RWPE1 (cell line): ENCODE data around the gene ANKRD11.
"Not testable (repeated sequence)": the region's sequence is repeated elsewhere in the genome, so short reads cannot be mapped to it uniquely, and the experiment has no call there.

ENCODE experiments used
- CTCF ChIA-PET: fragments of 350-600 bp; sonication (Branson Sonifier 250); formaldehyde crosslinking; extraction: SDS; loops from one replicate; lab custom pipeline; 2021; lab: Yijun Ruan, JAX
- POLR2A ChIA-PET: fragments of 400-600 bp; formaldehyde crosslinking; extraction: SDS; loops from one replicate; lab custom pipeline; 2020; ENCODE audit warnings: antibody characterized with exemption; ENCODE audit not compliant: low non-redundant PET; lab: Yijun Ruan, JAX
- DNase-seq: peaks from one replicate; pipeline ENCODE4 v3.0.0; 2012; ENCODE audit warnings: low spot score
- H3K27ac ChIP-seq: fragments of 450-650 bp; 2 replicates; pipeline ENCODE4 v1.5.1; 2017
- TF ChIP-seq, protein P1 (sequence below): fragments of 450-650 bp; conservative IDR thresholded peaks from 2 replicates; pipeline ENCODE4 v1.5.1; 2017; ENCODE audit warnings: low read depth, mild to moderate bottlenecking

The ANKRD11 gene

DNA sequence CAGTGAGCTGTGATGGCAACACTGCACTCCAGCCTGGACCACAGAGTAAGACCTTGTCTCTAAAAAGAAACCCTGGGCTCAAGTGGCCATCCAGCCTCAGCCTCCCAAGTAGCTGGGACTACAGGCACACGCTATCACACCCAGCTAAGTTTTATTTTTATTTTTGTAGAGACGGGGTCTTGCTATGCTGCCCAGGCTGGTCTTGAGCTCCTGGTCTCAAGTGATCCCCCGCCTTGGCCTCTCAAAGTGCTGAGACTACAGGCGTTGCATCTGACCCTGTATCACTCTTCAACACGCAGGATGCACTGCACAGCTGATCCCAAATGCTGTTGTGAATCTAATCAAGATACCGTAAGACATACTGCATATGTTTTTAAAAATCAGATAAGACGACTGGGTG, 23.0 kb downstream of the ANKRD11 start:
- no peak for DNase-seq
- ChIA-PET CTCF (interaction anchor here (0.7 kb wide), 1 partner anchor 181 kb away, joined by 3 read pairs; no protein-coding TSS in a partner anchor), POLR2A (no interaction called here)
- peak overlapping the region; percentile 30; the same call in 1 of the 2 replicates for H3K27ac ChIP-seq
- TF ChIP-seq, protein P1, sequence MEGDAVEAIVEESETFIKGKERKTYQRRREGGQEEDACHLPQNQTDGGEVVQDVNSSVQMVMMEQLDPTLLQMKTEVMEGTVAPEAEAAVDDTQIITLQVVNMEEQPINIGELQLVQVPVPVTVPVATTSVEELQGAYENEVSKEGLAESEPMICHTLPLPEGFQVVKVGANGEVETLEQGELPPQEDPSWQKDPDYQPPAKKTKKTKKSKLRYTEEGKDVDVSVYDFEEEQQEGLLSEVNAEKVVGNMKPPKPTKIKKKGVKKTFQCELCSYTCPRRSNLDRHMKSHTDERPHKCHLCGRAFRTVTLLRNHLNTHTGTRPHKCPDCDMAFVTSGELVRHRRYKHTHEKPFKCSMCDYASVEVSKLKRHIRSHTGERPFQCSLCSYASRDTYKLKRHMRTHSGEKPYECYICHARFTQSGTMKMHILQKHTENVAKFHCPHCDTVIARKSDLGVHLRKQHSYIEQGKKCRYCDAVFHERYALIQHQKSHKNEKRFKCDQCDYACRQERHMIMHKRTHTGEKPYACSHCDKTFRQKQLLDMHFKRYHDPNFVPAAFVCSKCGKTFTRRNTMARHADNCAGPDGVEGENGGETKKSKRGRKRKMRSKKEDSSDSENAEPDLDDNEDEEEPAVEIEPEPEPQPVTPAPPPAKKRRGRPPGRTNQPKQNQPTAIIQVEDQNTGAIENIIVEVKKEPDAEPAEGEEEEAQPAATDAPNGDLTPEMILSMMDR, result no peak

DNA sequence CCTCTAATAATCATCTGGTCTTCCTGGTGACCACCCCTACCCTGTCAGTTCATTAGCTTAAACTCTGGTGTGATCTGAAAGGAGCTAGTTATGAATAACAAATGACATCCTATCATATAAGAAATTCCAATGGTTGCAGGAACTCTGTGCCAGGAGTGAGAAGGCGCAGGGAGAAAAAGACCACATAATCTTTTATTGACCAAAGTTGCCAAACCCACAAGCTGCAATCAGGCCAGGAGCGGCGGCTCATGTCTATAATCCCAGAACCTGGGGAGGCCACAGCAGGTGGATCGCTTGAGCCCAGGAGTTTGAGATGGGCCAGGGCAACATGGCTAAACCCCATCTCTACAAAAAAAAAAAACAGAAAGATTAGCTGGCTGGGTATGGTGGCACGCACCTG, 23.4 kb downstream of the ANKRD11 start:
- ChIA-PET POLR2A (no interaction called here), CTCF (no interaction called here)
- H3K27ac ChIP-seq, result peak overlapping the region; percentile 30; the same call in 1 of the 2 replicates
- TF ChIP-seq, protein P1, result no peak
- DNase-seq, result no peak

DNA sequence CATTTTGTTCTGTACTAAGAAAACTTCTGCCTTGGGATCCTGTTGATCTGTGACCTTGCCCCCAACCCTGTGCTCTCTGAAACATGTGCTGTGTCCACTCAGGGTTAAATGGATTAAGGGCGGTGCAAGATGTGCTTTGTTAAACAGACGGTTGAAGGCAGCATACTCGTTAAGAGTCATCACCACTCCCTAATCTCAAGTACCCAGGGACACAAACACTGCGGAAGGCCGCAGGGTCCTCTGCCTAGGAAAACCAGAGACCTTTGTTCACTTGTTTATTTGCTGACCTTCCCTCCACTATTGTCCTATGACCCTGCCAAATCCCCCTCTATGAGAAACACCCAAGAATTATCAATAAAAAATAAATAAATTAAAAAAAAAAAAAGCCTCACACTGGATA, 27.0 kb downstream of the ANKRD11 start:
- CTCF ChIA-PET, POLR2A ChIA-PET, H3K27ac ChIP-seq, DNase-seq: not testable (repeated sequence)

DNA sequence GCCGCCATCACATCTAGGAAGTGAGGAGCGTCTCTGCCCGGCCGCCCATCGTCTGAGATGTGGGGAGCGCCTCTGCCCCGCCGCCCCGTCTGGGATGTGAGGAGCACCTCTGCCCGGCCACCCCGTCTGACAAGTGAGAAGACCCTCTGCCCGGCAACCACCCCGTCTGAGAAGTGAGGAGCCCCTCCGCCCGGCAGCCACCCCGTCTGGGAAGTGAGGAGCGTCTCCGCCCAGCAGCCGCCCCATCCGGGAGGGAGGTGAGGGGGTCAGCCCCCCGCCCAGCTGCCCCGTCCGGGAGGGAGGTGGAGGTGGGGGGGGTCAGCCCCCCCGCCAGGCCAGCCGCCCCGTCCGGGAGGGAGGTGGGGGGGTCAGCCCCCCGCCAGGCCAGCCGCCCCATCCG, 27.7 kb downstream of the ANKRD11 start:
- DNase-seq, CTCF ChIA-PET, H3K27ac ChIP-seq, POLR2A ChIA-PET: not testable (repeated sequence)

DNA sequence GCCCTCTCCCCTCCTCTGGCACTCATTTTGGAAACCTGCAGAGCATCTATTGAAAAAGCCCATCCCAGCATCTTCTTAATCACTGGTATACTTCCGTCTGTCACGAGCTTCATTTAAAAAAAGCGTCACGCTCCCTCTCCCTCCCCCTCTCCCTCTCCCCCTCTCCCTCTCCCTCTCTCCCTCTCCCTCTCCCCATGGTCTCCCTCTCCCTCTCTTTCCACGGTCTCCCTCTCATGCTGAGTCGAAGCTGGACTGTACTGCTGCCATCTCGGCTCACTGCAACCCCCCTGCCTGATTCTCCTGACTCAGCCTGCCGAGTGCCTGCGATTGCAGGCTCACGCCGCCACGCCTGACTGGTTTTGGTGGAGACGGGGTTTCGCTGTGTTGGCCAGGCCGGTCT, 28.5 kb downstream of the ANKRD11 start:
- CTCF ChIA-PET, result interaction anchor here (0.6 to 0.8 kb wide), 2 partner anchors 11 to 33 kb away, joined by 3 read pairs; no protein-coding TSS in a partner anchor
- H3K27ac ChIP-seq, result peak overlapping the region; percentile 44
- POLR2A ChIA-PET, DNase-seq: not testable (repeated sequence)

DNA sequence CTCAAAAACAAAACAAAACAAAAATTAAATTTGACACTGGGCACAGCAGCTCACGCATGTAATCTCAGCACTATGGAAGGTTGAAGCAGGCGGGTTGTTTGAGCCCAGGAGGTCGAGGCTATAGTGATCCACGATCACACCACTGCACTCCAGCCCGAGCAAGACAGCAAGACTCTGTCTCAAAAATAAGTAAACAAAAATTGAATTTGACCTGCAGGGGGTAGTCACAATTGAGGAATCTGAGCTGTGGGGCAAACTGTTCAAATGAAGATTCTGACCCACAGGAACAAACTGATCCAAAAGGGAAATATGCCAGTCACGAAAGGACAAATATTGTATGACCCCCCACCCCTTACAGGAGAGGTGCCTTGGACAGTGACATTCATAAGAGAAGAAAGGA, 29.8 kb downstream of the ANKRD11 start:
- ChIA-PET POLR2A (no interaction called here), CTCF (interaction anchor here (0.5 kb wide), 1 partner anchor 14 kb away, joined by 5 read pairs; no protein-coding TSS in a partner anchor)
- peak overlapping the region; percentile 72 for H3K27ac ChIP-seq
- TF ChIP-seq, protein P1, result no peak
- DNase-seq, result no peak

DNA sequence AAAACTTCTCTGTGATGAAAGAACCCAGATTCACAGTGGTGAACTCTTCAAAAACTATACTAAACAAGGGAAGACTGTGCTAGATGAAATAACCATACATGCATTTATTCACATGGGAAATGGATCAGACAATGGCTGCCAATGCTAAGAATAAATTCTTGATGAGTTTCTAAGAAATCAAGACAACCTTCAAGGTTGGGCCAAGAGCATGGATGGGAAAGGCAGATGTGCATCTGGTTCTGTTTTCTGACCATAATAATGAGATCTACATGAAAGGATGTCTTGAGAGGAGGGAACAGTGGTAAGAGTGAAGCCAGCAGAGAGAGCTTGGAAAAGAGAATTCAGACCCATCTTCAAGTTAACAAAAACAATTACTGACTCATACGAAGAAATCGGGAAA, 31.4 kb downstream of the ANKRD11 start:
- no peak for DNase-seq
- CTCF ChIA-PET, result interaction anchor here (0.9 kb wide), 1 partner anchor 30 kb away, joined by 3 read pairs; no protein-coding TSS in a partner anchor
- TF ChIP-seq, protein P1, result no peak
- POLR2A ChIA-PET, result interaction anchor here (1.0 kb wide), 1 partner anchor 12 kb away, joined by 3 read pairs; no protein-coding TSS in a partner anchor
- H3K27ac ChIP-seq, result peak overlapping the region; percentile 93

DNA sequence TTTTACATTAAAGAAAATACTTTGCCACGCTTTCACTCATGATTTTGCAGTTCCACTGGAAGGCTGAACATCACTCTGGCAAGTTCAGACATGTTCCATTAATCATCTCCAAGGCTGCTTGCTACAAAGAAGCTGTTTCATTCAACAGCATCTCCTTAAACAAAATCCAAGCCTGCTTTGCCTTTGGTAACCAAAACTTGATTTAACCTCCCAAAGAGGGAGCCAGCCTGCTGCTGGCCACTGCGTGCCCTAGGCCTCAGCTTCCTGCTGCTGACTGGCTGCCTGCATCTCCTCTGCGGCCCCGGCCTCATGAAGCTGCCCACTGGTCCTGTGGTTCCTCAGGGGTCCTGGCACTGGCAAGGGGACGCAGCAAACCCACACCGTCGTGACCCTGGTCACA, 31.8 kb downstream of the ANKRD11 start:
- ChIA-PET CTCF (interaction anchor here (0.9 kb wide), 1 partner anchor 30 kb away, joined by 3 read pairs; no protein-coding TSS in a partner anchor), POLR2A (interaction anchor here (1.0 kb wide), 1 partner anchor 12 kb away, joined by 3 read pairs; no protein-coding TSS in a partner anchor)
- peak; percentile 89 for DNase-seq
- TF ChIP-seq, protein P1, result no peak
- peak overlapping the region; percentile 93 for H3K27ac ChIP-seq
